A549 (cell line): ENCODE measurements around the gene CRYBG2. TPM values are rescaled to one million over a fixed set of nuclear protein-coding genes. Genes with fewer than 3 reads are reported as not detected.
A peak's percentile ranks its signal among the peaks of the same experiment; 100 is the strongest.

Experiments
- ATAC-seq, 2 experiments: fragments of 200-7000 bp in 1 of 2; fragments of >200 bp in 1 of 2; cut with Nextera tagmentation in 1 of 2; cut with Tn5 transposase in 1 of 2; 3 replicates each; pipeline versions ENCODE4 v1.8.0 to v1.9.1; 2018 to 2020; ENCODE audit warnings: mild to moderate bottlenecking in 1 of 2, moderate library complexity in 1 of 2
- CTCF ChIA-PET: fragments of 300-600 bp; sonication (Branson Sonifier 250); formaldehyde crosslinking; extraction: SDS; loops from one replicate; lab custom pipeline; 2021; ENCODE audit warnings: antibody characterized with exemption, inconsistent platforms; lab: Yijun Ruan, JAX
- POLR2A ChIA-PET: fragments of 350-600 bp; formaldehyde crosslinking; extraction: SDS; loops from one replicate; lab custom pipeline; 2021; ENCODE audit warnings: antibody characterized with exemption, inconsistent platforms; lab: Yijun Ruan, JAX
- DNase-seq, 2 experiments: peaks; one replicate each; pipeline versions ENCODE4 v3.0.0 to v3.0.0-alpha.2; 2011 to 2016; ENCODE audit warnings: low read depth in 1 of 2, low spot score in 1 of 2
- FAIRE-seq: peaks from 2 replicates; lab custom pipeline; 2011; peaks lifted over from hg19 to GRCh38; lab: Jason Lieb, UNC
- H3K27ac ChIP-seq, 2 experiments: fragments of >200 bp; sonication (Bioruptor Twin); formaldehyde crosslinking; 3 replicates each; pipeline ENCODE4 v1.5.1; 2016 to 2017
- H3K4me1 ChIP-seq: fragments of >200 bp; sonication (Bioruptor Twin); formaldehyde crosslinking; 3 replicates; pipeline ENCODE4 v1.6.1; 2016
- H3K4me2 ChIP-seq: fragments of >200 bp; sonication (Bioruptor Twin); formaldehyde crosslinking; 3 replicates; pipeline ENCODE4 v1.6.1; 2016
- H3K4me3 ChIP-seq: fragments of >200 bp; sonication (Bioruptor Twin); formaldehyde crosslinking; 3 replicates; pipeline ENCODE4 v1.5.1; 2016
- H3K9me3 ChIP-seq: fragments of >200 bp; sonication (Bioruptor Twin); formaldehyde crosslinking; 3 replicates; pipeline ENCODE4 v1.6.1; 2016
- CHD2 ChIP-seq: fragments of 150-350 bp; IDR thresholded peaks from 2 replicates; pipeline ENCODE4 v1.6.1; 2014; ENCODE audit warnings: low read length; ENCODE audit not compliant: partially characterized antibody
- ESRRA ChIP-seq: fragments of 150-350 bp; IDR thresholded peaks from 2 replicates; pipeline ENCODE4 v1.6.1; 2014; ENCODE audit warnings: mild to moderate bottlenecking, low read length, borderline replicate concordance
- FOSL2 ChIP-seq, 2 experiments: fragments of 450-650 bp in 1 of 2; fragments of >200 bp in 1 of 2; sonication (Bioruptor Twin) in 1 of 2; formaldehyde crosslinking; IDR thresholded peaks; 2 replicates each; pipeline versions ENCODE4 v1.5.0 to v1.6.1; 2016 to 2020; ENCODE audit warnings: mild to moderate bottlenecking in 1 of 2, moderate library complexity in 1 of 2
- FOXS1 ChIP-seq: fragments of 250-450 bp; sonication (Bioruptor Pico); IDR thresholded peaks from 2 replicates; pipeline ENCODE4 v1.5.0; 2020; ENCODE audit warnings: mild to moderate bottlenecking, moderate library complexity
- GATA3 ChIP-seq: IDR thresholded peaks from 2 replicates; pipeline ENCODE4 v1.6.1; 2012; ENCODE audit warnings: borderline replicate concordance
- HDAC2 ChIP-seq: fragments of 200-600 bp; sonication (generic); IDR thresholded peaks from 2 replicates; pipeline ENCODE4 v1.6.1; 2016
- HOXB5 ChIP-seq: fragments of 250-450 bp; sonication (Bioruptor Pico); IDR thresholded peaks from 2 replicates; pipeline ENCODE4 v1.5.0; 2020; ENCODE audit warnings: mild to moderate bottlenecking, moderate library complexity
- JUN ChIP-seq, 2 experiments: fragments of >200 bp; sonication (Bioruptor Twin); formaldehyde crosslinking; IDR thresholded peaks; 2 replicates in 1 of 2; 3 replicates in 1 of 2; pipeline ENCODE4 v1.6.1; 2016 to 2017
- MYC ChIP-seq: IDR thresholded peaks from 2 replicates; pipeline ENCODE4 v1.6.1; 2012; ENCODE audit warnings: mild to moderate bottlenecking, inconsistent platforms, low read length, improper control_type of control experiment, borderline replicate concordance
- NPAS2 ChIP-seq: fragments of 250-450 bp; sonication (Bioruptor Pico); IDR thresholded peaks from 2 replicates; pipeline ENCODE4 v1.8.0; 2022; ENCODE audit warnings: mild to moderate bottlenecking, moderate library complexity, borderline replicate concordance
- POLR2AphosphoS2 ChIP-seq: conservative IDR thresholded peaks from 2 replicates; pipeline ENCODE4 v1.6.1; 2012; ENCODE audit warnings: low read length, improper control_type of control experiment, inconsistent platforms
- RAD21 ChIP-seq, 2 experiments: fragments of >200 bp in 1 of 2; sonication (Bioruptor Twin) in 1 of 2; formaldehyde crosslinking in 1 of 2; IDR thresholded peaks in 1 of 2; conservative IDR thresholded peaks in 1 of 2; 2 replicates in 1 of 2; 3 replicates in 1 of 2; pipeline ENCODE4 v1.6.1; 2012 to 2018; ENCODE audit warnings: inconsistent platforms in 1 of 2
- RNF2 ChIP-seq: fragments of 200-600 bp; sonication (generic); IDR thresholded peaks from 2 replicates; pipeline ENCODE4 v1.6.1; 2016; ENCODE audit warnings: low read depth, mild to moderate bottlenecking, antibody characterized with exemption, moderate library complexity, borderline replicate concordance
- SMC3 ChIP-seq: fragments of >200 bp; sonication (Bioruptor Twin); formaldehyde crosslinking; IDR thresholded peaks from 3 replicates; pipeline ENCODE4 v1.6.1; 2018; ENCODE audit warnings: inconsistent platforms
- TFCP2L1 ChIP-seq: fragments of 250-450 bp; sonication (Bioruptor Pico); IDR thresholded peaks from 2 replicates; pipeline ENCODE4 v1.5.0; 2021; ENCODE audit warnings: mild to moderate bottlenecking
- TP53 ChIP-seq: fragments of 250-450 bp; sonication (Bioruptor Pico); IDR thresholded peaks from 2 replicates; pipeline ENCODE4 v1.5.0; 2021; ENCODE audit warnings: mild to moderate bottlenecking, moderate library complexity
- ZC3H11A ChIP-seq: fragments of 450-650 bp; IDR thresholded peaks from 2 replicates; pipeline ENCODE4 v1.6.1; 2014; ENCODE audit warnings: antibody characterized with exemption, mild to moderate bottlenecking
- ZFP36 ChIP-seq: fragments of 450-650 bp; IDR thresholded peaks from 2 replicates; pipeline ENCODE4 v1.6.1; 2014; ENCODE audit warnings: borderline replicate concordance; ENCODE audit not compliant: partially characterized antibody
- ZSCAN20 ChIP-seq: fragments of 250-450 bp; sonication (Bioruptor Pico); IDR thresholded peaks from 2 replicates; pipeline ENCODE4 v1.8.0; 2022; ENCODE audit warnings: mild to moderate bottlenecking, moderate library complexity
- WGBS: methylation state at CpG from one replicate; pipeline ENCODE4 v1.1.6; 2017; ENCODE audit errors: missing lambda C conversion rate; 5-methylcytosine and 5-hydroxymethylcytosine counted together
- polyA plus RNA-seq, 4 experiments: library from polyadenylated mRNA; depleted of rRNA in 3 of 4; stranded (reverse); fragments of >200 nt; fragmentation: RNase III in 1 of 4; extraction: RNeasy Plus Mini Kit Qiagen cat#74134 plus additional on column Dnase treatment in 1 of 4; gene quantifications; 2 replicates in 3 of 4; 3 replicates in 1 of 4; pipeline ENCODE4 v1.2.3, GENCODE V29; 2011 to 2017
- TF ChIP-seq, protein P1 (sequence below): IDR thresholded peaks from 2 replicates; pipeline ENCODE4 v1.6.1; 2012
- TF ChIP-seq, protein P2 (sequence below): fragments of 200-600 bp; sonication (generic); IDR thresholded peaks from 2 replicates; pipeline ENCODE4 v1.6.1; 2016; ENCODE audit warnings: antibody characterized with exemption, mild to moderate bottlenecking, moderate library complexity

The CRYBG2 gene
- polyA plus RNA-seq, 2 of the 4 experiments (the other 2 are of a cell fraction), result 0.67 to 2.7 TPM

DNA sequence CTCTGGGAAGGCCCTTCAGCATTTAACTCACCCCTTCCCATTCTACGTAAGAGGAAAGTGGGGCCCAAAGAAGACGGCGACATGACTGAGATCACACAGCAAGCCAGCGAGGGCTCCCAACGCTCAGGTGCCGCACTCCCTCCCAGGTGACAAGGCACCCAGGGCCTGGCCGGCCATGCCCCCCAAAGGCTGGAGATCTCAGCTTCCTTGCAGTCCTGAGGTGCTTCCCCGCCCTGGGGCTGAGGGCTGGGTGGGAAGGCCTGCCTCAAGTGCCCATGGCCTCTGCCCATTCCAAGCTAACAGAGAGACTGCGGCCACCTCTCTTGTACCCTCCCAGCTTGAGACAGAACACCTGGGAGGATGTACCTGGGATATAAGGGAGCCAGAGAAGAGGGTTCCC lies 1.0 kb upstream of the CRYBG2 start:
- 86% methylated on average over 3 of the region's 9 CpGs for WGBS
- POLR2A ChIA-PET, result no interaction called here
- ATAC-seq (no peak), DNase-seq (no peak), FAIRE-seq (no peak)
- Histone ChIP-seq H3K4me2 (no peak overlapping the region), H3K9me3 (no peaks in the 10 kb centered on the region), H3K27ac (peak overlapping the region in 1 of 2 experiments; percentile 95; a peak in 3 of 6 replicates), H3K4me1 (peaks cover 67% of the 10 kb centered on the region), H3K4me3 (no peak overlapping the region)
- TF ChIP-seq RAD21 (conservative IDR thresholded peaks at IDR 0.05 in 1 of 2, IDR thresholded peaks at IDR 0.05 in 1 of 2) (no peak), TFCP2L1 (CRISPR knock-in tag) (no peak), ZC3H11A (no peak), JUN (IDR thresholded peaks at IDR 0.05) (no peak), HOXB5 (CRISPR knock-in tag) (no peak), ESRRA (no peak), CHD2 (no peak), FOSL2 (IDR thresholded peaks at IDR 0.05) (no peak), FOSL2 (CRISPR knock-in tag; IDR thresholded peaks at IDR 0.05) (no peak), SMC3 (no peak), NPAS2 (no peak), ZSCAN20 (CRISPR knock-in tag) (no peak), POLR2AphosphoS2 (no peak), RNF2 (no peak)
- TF ChIP-seq, protein P1, sequence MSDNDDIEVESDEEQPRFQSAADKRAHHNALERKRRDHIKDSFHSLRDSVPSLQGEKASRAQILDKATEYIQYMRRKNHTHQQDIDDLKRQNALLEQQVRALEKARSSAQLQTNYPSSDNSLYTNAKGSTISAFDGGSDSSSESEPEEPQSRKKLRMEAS, result no peak
- CTCF ChIA-PET, result interaction anchor here (0.7 to 2.7 kb wide), 6 partner anchors 9 to 121 kb away, joined by 3 to 24 read pairs (median 4); partner anchors contain the start of gene CEP85

DNA sequence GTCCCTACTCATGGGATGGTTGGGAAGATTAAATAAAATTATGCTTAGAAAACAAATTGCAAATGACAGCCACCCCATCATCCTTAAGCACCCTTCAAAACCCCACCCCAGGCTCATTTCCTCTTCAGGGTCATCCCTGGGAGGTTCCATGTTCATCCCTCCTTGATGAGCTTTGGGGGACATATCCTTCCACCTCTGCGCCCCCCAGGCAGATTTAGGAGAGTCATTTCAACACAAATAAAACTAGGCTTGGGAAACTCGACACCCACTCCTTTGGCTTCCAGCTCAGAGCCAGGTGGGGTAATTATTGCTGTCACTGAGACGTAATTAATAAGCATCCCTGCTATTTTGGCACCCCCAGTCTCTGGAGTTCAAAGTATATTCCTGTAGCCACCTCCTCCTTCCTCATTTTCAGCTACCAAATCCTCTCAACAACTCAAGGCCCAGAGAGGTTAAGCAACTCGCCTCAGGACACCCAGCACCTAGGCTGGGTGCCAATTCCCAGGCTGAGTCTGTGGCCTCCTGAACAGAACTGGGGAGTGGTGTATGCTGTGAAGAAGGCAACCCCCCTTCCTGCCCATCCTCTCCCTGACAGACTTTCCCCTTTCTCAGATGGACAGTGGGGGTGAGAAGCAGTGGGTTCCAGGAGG lies 595 bp downstream of the CRYBG2 start:
- ChIA-PET CTCF (interaction anchor here (2.7 kb wide), 1 partner anchor 11 kb away, joined by 24 read pairs; no protein-coding TSS in a partner anchor), POLR2A (no interaction called here)
- peaks cover 70% of the 10 kb centered on the region for H3K4me1 ChIP-seq
- 87% methylated on average over 3 of the region's 4 CpGs for WGBS
- no peaks in the 10 kb centered on the region for H3K9me3 ChIP-seq
- peak; percentile 67 for TF ChIP-seq ZFP36
- no peak for TF ChIP-seq SMC3
- DNase-seq (no peak), FAIRE-seq (no peak), ATAC-seq (no peak)
- H3K4me2 ChIP-seq, result peak overlapping the region; percentile 50
- H3K27ac ChIP-seq, result peak overlapping the region; percentile 44 to 95; a peak in 5 of 6 replicates
- H3K4me3 ChIP-seq, result no peak overlapping the region

DNA sequence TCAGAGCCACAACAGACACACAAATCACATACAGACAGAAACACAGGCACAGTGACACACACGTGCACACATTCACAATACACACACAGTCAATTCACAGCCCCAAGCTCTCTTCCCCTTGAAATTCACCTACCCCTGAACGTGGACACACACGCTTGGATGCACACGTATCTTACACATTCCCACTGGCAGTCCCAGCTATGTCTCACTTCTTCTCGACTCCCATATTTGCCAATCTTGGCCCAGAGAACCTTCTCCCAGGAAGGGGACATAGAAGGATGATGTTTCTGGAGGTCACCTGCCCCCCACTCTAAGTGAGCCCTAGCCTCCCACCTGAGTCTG lies 1.6 kb downstream of the CRYBG2 start:
- H3K27ac ChIP-seq, result peak overlapping the region; percentile 78 to 95
- FAIRE-seq (no peak), DNase-seq (no peak), ATAC-seq (no peak)
- CTCF ChIA-PET, result interaction anchor here (1.0 to 1.6 kb wide), 2 partner anchors 11 to 67 kb away, joined by 3 to 5 read pairs; no protein-coding TSS in a partner anchor
- no peaks in the 10 kb centered on the region for H3K9me3 ChIP-seq
- 57% methylated on average over 5 of the region's 5 CpGs for WGBS
- TF ChIP-seq MYC, result no peak
- no peak for TF ChIP-seq GATA3
- TF ChIP-seq, protein P2, sequence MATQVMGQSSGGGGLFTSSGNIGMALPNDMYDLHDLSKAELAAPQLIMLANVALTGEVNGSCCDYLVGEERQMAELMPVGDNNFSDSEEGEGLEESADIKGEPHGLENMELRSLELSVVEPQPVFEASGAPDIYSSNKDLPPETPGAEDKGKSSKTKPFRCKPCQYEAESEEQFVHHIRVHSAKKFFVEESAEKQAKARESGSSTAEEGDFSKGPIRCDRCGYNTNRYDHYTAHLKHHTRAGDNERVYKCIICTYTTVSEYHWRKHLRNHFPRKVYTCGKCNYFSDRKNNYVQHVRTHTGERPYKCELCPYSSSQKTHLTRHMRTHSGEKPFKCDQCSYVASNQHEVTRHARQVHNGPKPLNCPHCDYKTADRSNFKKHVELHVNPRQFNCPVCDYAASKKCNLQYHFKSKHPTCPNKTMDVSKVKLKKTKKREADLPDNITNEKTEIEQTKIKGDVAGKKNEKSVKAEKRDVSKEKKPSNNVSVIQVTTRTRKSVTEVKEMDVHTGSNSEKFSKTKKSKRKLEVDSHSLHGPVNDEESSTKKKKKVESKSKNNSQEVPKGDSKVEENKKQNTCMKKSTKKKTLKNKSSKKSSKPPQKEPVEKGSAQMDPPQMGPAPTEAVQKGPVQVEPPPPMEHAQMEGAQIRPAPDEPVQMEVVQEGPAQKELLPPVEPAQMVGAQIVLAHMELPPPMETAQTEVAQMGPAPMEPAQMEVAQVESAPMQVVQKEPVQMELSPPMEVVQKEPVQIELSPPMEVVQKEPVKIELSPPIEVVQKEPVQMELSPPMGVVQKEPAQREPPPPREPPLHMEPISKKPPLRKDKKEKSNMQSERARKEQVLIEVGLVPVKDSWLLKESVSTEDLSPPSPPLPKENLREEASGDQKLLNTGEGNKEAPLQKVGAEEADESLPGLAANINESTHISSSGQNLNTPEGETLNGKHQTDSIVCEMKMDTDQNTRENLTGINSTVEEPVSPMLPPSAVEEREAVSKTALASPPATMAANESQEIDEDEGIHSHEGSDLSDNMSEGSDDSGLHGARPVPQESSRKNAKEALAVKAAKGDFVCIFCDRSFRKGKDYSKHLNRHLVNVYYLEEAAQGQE, result no peak
- no peak for TF ChIP-seq HDAC2
- TF ChIP-seq FOXS1 (CRISPR knock-in tag), result no peak
- no peak for TF ChIP-seq HOXB5 (CRISPR knock-in tag)
- TF ChIP-seq TP53, result no peak
- H3K4me1 ChIP-seq, result peaks cover 66% of the 10 kb centered on the region
- no peak overlapping the region for H3K4me3 ChIP-seq
- POLR2A ChIA-PET, result no interaction called here
- peak overlapping the region; percentile 64 for H3K4me2 ChIP-seq
